ENCODE results near the gene PROSER2. TPM values are rescaled to one million over a fixed set of nuclear protein-coding genes. Genes with fewer than 3 reads are reported as not detected.
"Not testable (repeated sequence)": the region's sequence is repeated elsewhere in the genome, so short reads cannot be mapped to it uniquely, and the experiment has no call there.

PROSER2 gene
- total RNA-seq, 2 donors from 2014 or later = 24.7 to 39.9 TPM

DNA sequence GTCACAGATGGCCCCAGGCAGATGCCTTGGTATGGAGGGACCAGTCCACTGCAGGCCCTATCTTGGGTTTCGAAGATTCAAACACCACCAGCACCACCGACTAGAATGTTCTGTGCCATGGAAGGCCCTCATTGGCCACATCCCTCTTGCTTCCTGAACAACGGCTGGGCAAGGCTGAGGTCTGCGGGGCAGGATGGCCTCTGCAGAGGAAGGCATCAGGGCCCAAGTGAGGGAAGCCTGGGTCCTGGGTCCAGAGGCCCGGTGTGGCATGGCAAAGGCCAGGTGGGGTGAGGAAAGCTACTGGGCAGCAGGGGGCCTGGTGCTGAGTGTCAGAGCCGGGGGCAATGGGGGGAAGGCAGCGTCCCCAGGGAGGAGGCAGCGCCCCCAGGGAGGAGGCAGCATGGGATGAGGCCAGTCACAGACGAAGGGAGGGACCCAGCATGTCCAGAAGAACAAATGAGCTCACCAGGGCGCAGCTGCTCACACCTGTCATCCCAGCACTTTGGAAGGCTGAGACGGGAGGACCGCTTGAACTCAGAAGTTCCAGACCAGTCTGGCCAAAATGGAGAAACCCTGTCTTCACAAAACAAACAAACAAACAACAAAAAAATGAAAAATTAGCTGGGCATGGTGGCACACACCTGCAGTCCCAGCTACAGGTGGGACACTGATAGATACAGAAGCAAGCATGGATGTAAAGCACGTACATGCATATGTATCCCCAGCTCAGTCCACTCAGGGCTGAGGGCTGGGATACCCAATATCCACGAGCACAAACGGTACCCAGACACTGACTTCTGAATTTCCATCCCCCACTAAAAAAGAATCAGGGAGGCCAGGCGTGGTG lies 64.4 kb downstream of the PROSER2 start:
- Histone ChIP-seq H3K36me3 (no peaks in the 10 kb centered on the region), H3K4me1 (replicated peaks) (no peaks in the 10 kb centered on the region), H3K27ac (no peak overlapping the region), H3K9me3 (no peaks in the 10 kb centered on the region), H3K4me3 (no peak overlapping the region), H3K27me3 (replicated peaks; ENCODE audit: insufficient read depth) (no peaks in the 10 kb centered on the region)
- TF ChIP-seq, protein P1, sequence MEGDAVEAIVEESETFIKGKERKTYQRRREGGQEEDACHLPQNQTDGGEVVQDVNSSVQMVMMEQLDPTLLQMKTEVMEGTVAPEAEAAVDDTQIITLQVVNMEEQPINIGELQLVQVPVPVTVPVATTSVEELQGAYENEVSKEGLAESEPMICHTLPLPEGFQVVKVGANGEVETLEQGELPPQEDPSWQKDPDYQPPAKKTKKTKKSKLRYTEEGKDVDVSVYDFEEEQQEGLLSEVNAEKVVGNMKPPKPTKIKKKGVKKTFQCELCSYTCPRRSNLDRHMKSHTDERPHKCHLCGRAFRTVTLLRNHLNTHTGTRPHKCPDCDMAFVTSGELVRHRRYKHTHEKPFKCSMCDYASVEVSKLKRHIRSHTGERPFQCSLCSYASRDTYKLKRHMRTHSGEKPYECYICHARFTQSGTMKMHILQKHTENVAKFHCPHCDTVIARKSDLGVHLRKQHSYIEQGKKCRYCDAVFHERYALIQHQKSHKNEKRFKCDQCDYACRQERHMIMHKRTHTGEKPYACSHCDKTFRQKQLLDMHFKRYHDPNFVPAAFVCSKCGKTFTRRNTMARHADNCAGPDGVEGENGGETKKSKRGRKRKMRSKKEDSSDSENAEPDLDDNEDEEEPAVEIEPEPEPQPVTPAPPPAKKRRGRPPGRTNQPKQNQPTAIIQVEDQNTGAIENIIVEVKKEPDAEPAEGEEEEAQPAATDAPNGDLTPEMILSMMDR (IDR thresholded peaks at IDR 0.05) = no peak
- no peak for TF ChIP-seq POLR2A (IDR thresholded peaks at IDR 0.05)
- no peak for TF ChIP-seq POLR2AphosphoS5 (IDR thresholded peaks at IDR 0.05)
- intact Hi-C loops (cut with DNase I) = no loop called here
- DNase-seq (ENCODE audit: low spot score) = no peak
- WGBS = 93% methylated on average over 16 of the region's 16 CpGs

DNA sequence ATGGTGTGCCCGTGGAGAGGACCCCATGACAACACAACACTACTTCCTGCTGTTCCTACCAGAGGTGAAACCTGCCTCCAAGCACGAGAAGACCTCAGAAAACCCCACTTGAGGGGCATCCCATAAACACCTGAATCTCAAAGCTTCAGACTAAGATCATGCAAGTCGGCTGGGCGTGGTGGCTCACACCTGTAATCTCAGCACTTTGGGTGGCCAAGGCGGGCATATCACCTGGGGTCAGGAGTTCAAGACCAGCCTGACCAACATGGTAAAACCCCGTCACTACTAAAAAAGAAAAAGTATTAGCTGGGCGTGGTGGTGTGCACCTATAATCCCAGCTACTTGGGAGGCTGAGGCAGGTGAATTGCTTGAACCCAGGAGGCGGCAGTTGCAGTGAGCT lies 66.1 kb downstream of the PROSER2 start:
- H3K4me3 ChIP-seq; H3K27ac ChIP-seq; intact Hi-C loops (cut with DNase I); H3K9me3 ChIP-seq; H3K4me1 ChIP-seq (replicated peaks); H3K36me3 ChIP-seq; DNase-seq (ENCODE audit: low spot score); H3K27me3 ChIP-seq (replicated peaks; ENCODE audit: insufficient read depth): not testable (repeated sequence)
- WGBS = 88% methylated on average over 8 of the region's 8 CpGs

- intact Hi-C loops (cut with DNase I) = no loop called here
- WGBS = 95% methylated on average over 22 of the region's 22 CpGs
These were observed 68.8 kb downstream of the PROSER2 start for GRCh38 chr10:11891776-11892486.

GRCh38 chr10:11893749-11894278 lies 70.7 kb downstream of the PROSER2 start:
- 91% methylated on average over 22 of the region's 22 CpGs for WGBS
- H3K27me3 ChIP-seq (replicated peaks; ENCODE audit: insufficient read depth) = no peaks in the 10 kb centered on the region
- intact Hi-C loops (cut with DNase I) = no loop called here
- no peaks in the 10 kb centered on the region for H3K4me1 ChIP-seq (replicated peaks)
- TF ChIP-seq POLR2A (IDR thresholded peaks at IDR 0.05) = no peak
- no peak for TF ChIP-seq POLR2AphosphoS5 (IDR thresholded peaks at IDR 0.05)
- TF ChIP-seq, protein P1 (IDR thresholded peaks at IDR 0.05) = no peak
- no peak for DNase-seq (ENCODE audit: low spot score)
- H3K36me3 ChIP-seq = no peaks in the 10 kb centered on the region
- H3K9me3 ChIP-seq = no peaks in the 10 kb centered on the region
- H3K4me3 ChIP-seq = no peak overlapping the region
- no peak overlapping the region for H3K27ac ChIP-seq

More at GRCh38 chr10:11891776-11892486, 68.8 kb downstream of the PROSER2 start:
- Histone ChIP-seq H3K4me3 (no peak overlapping the region), H3K36me3 (no peaks in the 10 kb centered on the region), H3K9me3 (no peaks in the 10 kb centered on the region), H3K4me1 (replicated peaks) (no peaks in the 10 kb centered on the region), H3K27me3 (replicated peaks; ENCODE audit: insufficient read depth) (no peaks in the 10 kb centered on the region), H3K27ac (no peak overlapping the region)
- TF ChIP-seq, protein P1 (IDR thresholded peaks at IDR 0.05) = no peak
- TF ChIP-seq POLR2AphosphoS5 (IDR thresholded peaks at IDR 0.05) (no peak), POLR2A (IDR thresholded peaks at IDR 0.05) (no peak)
- DNase-seq (ENCODE audit: low spot score) = no peak

DNA sequence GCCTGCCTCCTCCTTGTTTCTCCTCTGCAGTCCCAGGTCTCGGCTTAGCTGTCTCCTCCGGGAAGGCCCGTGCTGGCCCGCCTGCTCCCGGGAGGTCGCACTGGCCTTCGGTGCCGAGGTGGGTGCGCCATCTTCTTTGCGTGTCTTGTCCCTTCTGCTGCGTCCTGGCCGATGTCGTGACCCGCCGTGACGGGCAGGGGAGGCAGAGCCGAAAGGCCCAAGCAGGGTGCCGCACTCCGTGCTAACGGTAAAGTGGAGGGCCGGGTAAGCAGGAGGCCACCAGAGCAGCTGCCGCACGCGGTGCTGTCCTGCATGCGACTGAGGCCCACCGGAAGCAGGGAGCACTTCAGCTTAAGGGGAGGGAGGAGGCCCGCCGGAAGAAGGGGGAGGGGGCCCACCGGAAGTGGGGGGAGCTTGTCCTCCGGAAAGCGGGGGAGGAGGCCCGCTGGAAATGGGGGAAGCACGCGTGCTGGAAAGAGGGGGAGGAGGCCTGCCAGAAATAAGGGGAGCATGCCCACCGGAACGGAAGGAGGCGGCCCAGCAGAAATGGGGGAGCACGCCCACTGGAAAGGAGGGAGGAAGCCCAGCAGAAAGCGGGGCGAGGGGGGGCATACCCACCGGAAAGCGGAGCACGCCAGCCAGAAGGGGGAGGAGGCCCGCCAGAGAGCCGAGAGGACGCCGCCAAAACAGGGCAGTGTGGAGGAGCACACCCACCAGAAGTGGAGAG lies 71.4 kb downstream of the PROSER2 start:
- Histone ChIP-seq H3K27ac (no peak overlapping the region), H3K27me3 (replicated peaks; ENCODE audit: insufficient read depth) (no peaks in the 10 kb centered on the region), H3K9me3 (no peaks in the 10 kb centered on the region), H3K36me3 (no peaks in the 10 kb centered on the region), H3K4me1 (replicated peaks) (no peaks in the 10 kb centered on the region), H3K4me3 (no peak overlapping the region)
- 87% methylated on average over 43 of the region's 47 CpGs for WGBS
- TF ChIP-seq POLR2AphosphoS5 (IDR thresholded peaks at IDR 0.05) (no peak), POLR2A (IDR thresholded peaks at IDR 0.05) (no peak)
- TF ChIP-seq, protein P1 (IDR thresholded peaks at IDR 0.05) = no peak
- no peak for DNase-seq (ENCODE audit: low spot score)
- intact Hi-C loops (cut with DNase I) = no loop called here
